GOT3 (cell line): ENCODE data around the gene ADIPOR2.
"Not testable (repeated sequence)": the region's sequence is repeated elsewhere in the genome, so short reads cannot be mapped to it uniquely, and the experiment has no call there.

Experiments
- DNase-seq: peaks from one replicate; lab custom pipeline; 2025; ENCODE audit warnings: mixed read lengths; lab: John Stamatoyannopoulos, UW

ADIPOR2 gene

DNA sequence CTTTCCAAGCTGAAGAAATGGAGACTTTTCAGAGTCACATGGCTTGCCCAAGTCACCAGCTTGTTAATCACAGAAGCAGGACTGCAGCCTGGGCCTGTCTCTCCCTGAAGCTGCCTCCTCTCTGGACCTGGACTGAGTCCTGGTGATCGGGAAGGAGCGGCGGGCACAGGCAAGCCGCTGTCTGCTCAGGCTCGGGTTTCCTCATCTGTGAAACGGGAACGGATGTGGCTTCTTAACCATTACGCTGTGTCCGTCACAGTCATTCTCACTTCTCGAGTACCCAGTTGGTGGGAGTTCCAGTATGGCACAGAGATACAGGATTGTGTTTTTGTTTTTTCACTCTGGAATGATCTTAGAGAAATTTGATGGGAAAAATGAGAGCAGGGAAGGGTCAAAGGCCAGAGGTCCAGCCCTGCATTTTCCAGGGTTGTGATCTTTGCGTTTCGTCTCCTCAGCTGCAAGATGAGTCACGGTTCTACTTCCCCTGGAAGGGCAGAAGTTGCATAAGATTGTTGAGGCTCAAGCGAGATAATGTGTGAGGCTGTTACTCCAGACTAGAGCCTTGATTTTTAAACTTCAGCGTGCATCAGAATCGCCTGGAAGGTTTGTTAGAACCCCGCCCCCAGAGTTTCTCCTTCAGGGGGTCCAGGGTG is 121.9 kb downstream of the ADIPOR2 start:
- DNase-seq = no peak

DNA sequence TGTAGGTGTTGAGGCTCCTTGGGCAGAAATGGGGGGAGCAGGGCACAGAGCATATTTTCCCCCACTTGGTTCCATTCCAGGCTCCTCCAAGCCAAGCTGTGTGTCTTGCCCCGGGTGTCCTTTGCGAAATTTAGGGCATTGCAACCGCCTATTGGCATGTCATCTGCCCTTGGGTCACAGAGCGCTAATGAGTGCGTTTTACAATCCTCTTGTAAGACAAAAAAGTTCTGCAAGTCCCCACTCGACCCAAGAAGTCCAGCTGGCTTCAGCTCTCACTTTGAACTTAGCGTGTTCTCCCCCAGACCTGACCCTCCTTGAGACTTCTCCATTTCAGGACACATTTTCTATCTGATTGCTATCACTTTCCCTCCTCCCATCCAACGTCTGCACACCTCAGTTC is 123.4 kb downstream of the ADIPOR2 start:
- DNase-seq = no peak

DNA sequence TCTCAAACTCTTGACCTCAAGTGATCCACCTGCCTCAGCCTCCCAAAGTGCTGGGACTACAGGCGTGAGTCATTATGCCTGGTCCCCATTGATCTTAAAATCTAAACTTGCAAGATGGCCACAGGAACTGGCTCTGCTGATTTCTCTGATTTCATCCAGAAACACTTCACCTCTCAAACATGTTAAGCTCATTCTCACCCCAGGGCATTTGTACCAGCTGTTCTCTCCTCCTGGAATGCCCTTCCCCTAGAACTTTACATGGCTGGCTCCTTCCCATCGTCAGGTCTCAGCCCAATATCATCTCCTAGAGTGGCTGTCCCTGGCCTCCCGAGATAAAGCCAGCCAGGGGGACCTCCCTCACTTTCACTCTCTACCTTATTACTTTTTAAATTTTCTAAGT is 124.2 kb downstream of the ADIPOR2 start:
- no peak for DNase-seq

DNA sequence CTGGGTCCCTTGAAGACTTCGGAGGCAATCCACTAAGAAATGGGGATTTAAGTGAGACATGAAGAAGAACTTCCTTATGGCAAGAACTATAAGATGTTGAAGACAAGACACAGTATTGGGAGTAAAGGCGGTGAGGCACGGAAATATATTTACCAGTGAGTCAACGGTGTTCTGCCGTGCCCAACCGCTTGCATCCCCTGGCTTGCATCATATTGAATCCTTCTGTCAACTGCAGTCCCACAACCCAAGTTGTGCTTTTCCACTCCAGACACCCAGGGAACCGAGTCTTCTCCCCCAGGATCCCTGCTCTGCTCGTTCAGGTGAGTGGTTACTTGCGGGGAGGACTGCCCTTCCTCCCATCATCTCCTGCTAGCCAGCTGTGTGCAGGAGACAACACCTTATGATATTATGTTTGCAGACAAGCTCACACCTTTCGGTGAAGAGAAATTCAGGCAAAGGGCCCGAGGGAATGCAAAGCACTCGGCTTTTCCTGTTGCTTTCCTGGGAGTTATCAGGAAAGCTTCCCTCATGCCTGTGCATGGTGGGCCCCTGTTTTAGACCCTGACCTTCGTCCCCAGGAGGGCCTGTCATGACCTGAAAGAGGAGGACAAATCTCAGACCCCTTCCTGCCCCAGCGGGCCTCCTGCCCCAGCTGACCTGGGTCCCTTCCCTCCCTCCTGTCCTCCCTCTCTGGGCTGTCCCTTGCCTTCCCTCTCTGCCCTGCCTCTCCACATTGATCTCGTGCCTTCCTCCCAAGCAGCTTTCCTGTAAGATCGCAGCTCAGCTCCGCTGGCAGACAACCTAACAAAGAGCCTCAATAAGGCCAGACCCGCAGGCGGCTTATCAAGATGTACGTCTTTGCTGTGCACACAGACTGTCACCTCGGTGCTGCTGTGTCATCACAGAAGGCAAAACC is 125.2 kb downstream of the ADIPOR2 start:
- no peak for DNase-seq

DNA sequence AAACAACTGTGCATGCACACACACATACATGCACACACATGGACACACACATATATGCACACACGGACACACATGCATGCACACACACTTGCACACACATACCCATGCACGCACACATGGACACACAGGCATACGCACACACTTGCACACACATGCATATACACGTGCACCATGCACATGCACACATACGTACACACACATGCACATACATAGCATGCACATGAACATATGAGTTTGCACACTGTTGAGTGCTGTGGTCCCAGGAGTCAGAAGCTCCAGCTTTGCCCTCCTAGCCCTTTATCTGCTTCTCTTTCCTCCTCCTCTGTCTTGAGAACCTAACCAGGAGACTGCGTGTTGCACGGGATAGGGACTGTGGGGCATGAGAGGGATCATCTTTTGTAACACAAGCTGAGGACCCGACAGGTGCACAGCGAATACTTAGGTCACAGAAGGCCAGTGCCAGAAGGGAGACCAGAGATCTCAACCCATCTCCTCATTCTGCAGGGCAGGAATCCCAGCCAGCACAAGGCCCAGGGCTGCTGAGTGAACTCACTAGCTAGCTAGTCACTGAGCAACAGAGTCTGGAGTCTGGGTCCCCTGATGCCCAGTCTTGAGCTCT is 126.0 kb downstream of the ADIPOR2 start:
- DNase-seq = no peak

DNA sequence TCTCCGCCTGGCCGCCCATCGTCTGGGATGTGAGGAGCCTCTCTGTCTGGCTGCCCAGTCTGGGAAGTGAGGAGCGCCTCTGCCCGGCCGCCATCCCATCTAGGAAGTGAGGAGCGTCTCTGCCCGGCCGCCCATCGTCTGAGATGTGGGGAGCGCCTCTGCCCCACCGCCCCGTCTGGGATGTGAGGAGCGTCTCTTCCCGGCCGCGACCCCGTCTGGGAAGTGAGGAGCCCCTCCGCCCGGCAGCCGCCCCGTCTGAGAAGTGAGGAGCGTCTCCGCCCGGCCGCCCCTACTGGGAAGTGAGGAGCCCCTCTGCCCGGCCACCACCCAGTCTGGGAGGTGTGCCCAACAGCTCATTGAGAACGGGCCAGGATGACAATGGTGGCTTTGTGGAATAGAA is 127.1 kb downstream of the ADIPOR2 start:
- not testable (repeated sequence) for DNase-seq

DNA sequence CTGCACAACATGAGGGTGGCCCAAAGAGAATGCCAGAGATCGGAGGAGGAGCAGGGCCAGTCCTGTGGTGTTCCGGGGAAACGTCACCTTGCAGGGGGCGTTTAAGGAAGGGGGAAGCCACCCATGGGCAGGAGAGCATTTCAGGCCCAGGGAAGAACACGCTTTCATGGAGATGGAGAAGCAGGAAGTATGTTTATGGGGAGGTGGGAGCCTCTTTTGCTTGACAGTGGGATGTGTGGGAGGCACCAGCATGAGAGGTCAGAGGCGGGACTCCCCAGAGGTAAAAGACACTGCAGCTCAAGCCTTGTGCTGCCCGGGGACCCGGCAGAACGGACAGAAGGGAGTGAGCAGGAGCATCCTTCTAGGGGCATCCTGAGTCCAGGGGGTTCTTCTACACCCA is 128.2 kb downstream of the ADIPOR2 start:
- no peak for DNase-seq

DNA sequence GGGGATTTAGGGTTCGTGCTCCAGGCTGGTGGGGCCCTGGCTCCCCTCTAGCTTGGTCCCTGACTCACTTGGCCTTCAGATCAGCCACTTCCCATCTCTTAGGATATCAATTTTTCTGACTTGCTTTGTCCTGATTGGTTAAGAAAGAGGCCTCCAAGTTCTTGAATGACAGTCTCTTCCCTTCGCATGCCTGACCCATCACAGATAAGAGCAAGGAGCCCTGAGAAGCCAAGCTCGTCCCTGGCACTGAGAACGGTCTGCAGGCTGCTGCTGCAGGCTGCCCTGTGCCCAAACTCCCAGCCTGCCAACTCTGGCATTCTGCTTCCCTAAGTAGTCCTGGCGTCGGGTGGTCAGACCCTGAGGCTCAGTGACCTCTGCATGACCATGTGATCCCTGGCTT is 128.7 kb downstream of the ADIPOR2 start:
- no peak for DNase-seq

DNA sequence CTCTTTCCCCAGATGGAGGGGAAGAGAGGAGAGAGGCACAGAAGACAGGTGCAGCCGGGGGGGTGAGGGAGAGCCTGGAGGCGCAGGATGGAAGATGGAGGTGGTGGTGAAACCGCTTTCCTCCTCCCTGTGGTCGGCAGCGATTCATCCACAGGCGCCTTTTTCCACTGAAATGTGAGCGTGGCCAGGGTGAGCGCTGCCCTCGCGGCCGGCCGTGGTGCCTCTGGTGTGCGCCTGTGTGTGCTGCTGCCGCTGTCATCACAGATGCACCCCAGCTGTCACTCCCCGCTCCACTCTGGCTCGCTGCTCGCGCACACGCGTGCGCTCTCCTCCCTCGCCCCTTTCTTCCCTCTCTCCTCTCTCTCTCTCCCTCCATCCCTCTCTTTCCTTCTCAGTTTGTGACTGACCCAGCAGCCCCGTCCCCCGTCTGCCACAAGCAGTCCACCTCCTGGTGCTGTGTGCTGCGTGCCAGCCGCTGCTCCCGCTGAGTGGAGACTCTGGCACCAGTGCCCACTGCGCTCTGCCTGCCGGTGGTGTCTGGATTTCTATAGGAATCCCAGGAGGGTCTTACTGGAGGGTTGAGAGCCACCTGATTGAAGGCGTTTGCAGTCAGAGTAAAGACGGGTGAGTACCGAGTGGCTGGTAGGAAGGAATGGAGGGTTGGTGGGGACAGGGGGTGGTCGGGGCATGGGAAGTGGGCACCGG is 129.5 kb downstream of the ADIPOR2 start, which contains the start of gene LRTM2:
TSS of gene LRTM2 (plus strand) at position 375 of the 705 bp plus-strand sequence. CDS start 7,584 bp downstream, outside the sequence.
- DNase-seq = no peak

DNA sequence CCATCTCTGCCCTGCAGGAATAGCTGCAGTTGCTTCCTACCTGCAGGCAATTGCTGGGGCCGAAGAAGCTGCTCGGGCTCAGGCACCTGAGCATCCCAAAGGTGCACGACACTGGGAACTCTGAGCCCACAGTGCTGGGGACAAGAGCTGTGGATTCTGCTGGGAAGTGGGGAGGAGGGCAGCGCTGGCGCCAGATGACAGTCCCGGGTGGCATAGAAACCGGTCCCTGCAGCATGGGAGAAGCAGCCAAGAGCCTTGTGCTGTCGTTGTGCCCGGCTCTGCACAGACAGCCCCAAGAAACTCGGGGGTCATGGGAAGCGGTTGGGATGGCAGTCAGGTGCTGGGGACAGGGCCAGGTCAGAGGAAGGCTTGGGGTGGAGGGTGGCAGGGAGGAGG is 130.0 kb downstream of the ADIPOR2 start:
- DNase-seq = no peak

DNA sequence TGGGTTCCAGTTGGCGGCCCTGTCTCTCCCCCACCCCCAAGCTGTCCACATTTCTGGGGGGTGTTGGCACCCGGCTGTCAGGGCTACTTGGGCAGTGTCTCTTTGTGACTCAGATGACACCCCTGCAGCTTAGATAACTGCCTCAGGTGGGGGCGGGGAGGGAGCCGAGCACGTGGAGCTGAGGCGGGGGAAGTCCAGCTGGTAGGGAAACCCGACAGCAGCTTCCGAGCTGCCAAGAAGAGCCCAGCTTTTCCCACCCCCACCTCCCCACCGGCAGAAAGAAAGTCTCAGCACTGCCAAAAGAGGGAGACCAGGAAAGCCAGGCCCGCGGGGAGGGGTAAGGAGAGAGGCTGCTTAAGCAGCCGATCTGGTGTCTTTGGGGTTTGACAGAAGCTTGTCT is 130.9 kb downstream of the ADIPOR2 start:
- DNase-seq = no peak

DNA sequence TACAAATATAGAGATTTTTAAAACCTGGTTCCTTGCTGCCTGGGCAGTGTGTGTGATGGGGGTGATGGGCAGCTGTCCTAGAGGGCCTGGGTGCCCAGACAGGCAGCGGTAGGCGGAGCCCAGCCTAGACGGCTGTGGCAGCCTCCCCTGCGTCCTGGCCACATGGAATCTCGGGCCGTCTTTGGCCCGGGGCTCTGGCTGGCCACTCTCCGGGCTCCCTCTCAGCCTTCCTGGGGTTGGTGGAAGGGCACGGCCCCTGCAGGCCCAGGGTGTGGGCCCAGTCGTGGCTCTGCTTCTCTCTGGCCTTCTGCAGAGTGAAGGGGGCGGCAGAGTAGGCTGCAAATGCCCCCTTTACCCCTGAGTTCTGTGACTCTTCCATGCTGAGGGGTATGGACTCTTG is 131.8 kb downstream of the ADIPOR2 start:
- no peak for DNase-seq

DNA sequence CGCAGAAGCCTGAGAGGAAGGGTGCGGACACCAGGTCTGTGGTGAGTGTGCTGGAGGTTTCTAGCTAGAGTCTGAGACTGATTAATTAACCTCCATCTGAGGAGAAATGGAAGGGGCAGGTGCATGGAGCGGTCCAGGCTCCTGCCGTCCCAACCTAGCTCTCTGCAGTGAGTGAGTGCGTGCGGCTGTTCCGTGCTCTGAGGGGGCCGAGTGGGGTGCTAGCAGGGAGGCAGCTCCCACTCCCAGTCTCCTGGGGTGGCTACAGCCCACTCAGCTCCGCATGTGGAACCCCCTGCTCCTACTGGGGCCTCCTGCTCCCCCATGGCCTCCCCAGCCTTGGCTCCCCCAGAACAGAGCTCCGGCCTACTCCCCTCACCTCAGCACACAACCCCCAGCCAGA is 132.4 kb downstream of the ADIPOR2 start:
- DNase-seq = no peak

DNA sequence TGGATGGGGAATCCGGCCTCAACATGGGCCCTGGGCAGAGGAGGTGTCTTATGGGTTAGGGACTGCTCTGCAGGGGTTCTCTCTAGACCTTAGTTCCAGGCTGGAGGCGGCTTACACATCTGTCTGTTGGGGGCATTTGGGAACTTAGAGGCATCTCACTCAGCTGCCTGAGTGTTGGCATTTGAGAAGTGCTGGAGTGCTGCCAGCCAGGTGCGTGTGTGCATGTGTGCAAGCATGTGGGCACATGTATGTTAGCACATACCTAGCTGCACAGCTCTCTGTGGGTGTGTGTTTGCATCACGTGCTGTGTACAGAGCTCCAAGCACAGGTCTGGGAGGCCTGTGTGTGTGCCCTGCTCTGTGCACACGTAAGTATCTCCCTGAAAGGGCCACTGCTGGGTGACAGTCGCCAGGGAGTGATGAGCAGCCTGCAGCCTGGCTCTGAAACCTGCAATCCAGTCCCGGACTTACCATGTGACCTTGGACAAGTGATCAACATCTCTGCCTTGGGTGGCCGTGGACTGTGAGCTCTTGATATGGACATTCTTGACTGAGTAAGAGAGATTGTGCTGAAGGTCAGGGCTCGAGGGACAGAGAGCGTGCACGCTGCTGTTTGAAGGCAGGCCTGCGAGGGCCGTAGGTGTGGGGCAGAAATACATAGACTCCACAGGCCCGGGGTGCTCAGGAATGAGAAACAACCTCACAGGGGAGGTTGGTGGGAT is 134.7 kb downstream of the ADIPOR2 start:
- DNase-seq = no peak

DNA sequence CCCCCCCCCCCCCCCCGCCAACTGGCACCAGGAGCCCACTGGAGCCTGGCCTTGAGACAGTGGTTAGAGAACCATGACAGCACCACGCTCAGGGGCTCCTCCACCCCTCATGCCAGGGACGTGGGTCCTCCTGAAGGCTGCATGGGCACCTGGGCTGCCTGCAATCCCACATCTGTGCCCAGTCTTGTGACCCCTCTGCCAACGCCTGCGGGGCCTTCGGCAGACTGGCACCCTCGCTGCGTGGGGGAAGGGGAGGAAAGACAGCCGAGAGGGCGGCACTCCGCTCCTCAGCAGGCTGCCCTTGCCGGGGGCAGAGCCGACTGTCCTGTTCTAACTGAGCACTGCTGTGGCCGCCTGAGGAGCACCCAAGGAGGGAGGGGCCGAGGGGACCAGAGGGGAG is 135.5 kb downstream of the ADIPOR2 start:
- no peak for DNase-seq

DNA sequence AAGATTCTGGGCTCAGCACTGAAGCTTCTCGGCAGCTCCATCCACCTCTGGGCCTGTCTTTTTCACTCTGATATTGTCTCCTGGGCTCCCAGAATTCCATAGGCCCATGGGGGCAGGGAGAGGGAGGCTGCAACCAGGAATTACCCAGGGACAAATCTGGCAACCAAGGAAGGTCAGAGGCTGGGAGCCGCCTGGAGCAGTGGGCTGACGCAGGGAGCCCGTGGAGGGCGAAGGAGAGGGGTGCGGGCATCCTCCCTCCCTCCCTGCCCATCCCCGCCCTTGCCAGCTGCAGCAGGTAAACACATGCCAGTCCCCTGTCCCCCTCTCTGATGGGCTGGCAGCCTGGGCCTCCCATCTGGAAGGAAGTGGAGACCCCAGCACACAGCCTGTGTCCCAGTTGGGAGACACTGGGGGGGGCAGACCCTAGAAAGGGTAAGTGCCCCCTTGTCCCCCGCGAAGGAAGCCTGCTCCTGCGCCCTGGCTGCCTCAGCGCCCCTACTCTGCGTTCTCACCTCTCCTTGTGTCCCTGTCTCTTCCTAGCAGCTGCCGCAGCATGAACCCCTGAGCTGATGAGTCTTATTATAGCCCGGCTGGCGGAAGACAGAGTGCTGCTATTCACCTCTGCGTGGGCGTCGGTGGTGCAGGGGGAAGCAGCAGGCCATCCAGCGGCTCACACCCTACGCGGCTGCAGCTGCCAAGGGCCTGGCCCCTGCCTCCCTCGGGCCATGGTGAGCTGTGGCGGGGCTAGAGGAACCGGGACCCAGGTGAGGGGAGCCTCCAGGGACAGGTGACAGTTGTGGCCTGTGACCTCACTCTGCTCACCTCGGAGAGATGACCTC is 136.2 kb downstream of the ADIPOR2 start:
- DNase-seq = no peak

DNA sequence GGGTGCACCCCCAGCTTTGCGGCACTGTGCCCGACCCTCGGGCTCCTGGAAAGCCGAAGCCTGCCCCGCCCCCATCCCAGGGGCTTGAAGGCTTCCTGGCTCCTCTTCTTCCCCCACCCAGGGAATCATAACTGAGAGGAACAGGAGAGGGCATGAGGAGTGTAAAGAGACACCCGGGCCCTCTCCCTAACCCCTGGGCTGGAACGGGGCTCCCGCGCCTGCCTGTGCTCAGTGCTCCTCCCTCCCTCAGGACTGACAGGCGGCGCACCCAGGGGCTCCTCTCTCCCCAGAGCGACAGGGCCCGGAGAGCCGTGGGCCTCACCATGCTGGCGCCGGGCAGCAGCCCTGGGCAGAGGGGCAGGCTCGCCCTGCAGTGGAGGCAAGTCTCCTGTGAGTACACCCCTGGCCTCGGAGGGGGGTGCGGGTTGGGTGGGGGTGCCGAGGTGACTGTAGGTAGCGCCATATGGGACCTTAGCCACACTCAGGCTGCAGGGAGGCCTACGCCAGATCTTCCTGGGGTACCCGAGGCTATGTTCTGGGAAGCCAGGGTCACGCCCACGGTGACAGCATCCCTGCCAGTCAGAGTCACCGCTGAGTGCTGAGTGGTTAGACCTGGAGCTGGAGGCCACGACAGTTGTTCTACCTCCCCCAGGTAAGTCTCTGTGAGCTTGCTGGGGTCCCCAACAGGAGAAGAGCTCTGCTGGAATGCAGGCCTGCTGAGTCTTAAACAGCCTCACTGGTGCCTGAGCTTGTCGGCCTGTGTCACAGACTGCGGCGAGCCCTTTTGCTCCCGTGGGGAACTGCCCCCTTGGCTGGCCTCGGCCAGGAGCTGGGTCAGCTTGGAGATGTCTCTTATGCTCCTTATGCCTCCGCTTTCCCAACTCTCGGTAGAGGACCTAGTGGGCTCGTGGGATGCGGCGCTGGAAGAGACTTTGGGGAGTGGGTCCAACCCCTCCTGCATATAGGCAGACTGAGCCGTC is 137.2 kb downstream of the ADIPOR2 start:
- DNase-seq = no peak

DNA sequence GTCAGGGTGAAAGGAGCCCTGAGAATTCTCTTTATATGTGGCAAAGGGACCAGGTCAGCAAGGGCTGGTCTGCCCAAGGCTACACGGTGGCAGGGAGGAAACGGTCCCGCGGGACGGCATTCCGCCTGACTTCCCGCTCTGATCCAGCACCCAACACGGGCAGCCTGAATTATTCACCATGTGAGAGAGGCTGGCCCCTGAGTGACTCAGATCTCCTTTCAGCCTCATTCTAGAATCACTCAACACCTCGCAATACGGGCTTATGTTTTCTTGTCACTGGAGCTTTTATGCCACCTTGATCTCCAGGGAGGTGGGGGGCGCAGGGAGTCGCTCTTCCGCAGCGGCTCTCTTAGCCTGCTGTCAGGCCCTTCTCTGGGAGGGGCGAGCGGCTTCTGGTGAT is 138.0 kb downstream of the ADIPOR2 start:
- no peak for DNase-seq

DNA sequence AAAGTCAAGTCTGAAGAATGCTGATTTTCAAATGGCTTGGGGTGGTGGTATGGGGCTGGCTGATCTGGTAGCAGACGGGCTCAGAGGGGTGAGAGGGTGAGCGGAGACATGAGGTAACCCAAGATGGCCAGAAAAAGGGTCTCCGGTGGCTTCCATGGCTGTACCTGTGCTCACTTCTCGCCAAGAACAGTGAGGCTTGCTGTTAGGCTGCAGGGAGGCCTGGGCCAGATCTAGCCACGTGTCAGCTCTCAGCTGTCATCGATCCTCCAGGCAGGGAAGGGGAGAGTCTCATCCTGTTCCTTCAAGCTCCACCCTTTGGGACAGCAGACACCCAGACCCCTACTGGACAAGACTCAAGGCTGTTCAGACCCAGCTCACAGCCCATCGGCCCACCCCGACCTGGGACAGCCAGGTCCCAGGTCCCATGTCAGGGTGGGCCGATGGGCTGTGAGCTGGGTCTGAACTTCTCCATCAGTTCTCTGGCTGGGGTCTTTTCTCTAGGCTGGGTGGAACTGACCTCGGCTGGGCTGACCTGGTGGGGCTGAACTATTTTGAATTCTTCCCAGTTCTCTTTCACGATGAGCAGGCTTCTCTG is 138.5 kb downstream of the ADIPOR2 start:
- no peak for DNase-seq
